CD14-positive monocyte (primary cell): ENCODE results near the gene SNRNP27. TPM values are rescaled to one million over a fixed set of nuclear protein-coding genes. Genes with fewer than 3 reads are reported as not detected.

Source experiments
- DNase-seq, 3 donors: peaks; one replicate each; pipeline ENCODE4 v3.0.0-alpha.2; 2011 to 2022
- H2AFZ ChIP-seq: 2 replicates; pipeline ENCODE4 v1.6.0; 2012; ENCODE audit warnings: mild to moderate bottlenecking, low read depth, low read length, inconsistent platforms; ENCODE audit not compliant: insufficient read depth, poor library complexity, severe bottlenecking
- H3K27ac ChIP-seq, 2 donors: 1 replicate in 1 of 2; 2 replicates in 1 of 2; pipeline ENCODE4 v1.5.1; 2012 to 2013; ENCODE audit warnings: low read length in 2 of 2, control low read depth in 1 of 2, inconsistent platforms in 1 of 2, low read depth in 1 of 2, mild to moderate bottlenecking in 1 of 2
- H3K27me3 ChIP-seq, 2 donors: one replicate each; pipeline versions ENCODE4 v1.6.0 to v1.6.1; 2011 to 2013; ENCODE audit warnings: low read length in 2 of 2; ENCODE audit not compliant: control insufficient read depth in 2 of 2, insufficient read depth in 2 of 2
- H3K36me3 ChIP-seq, 2 donors: replicated peaks in 1 of 2; 1 replicate in 1 of 2; 2 replicates in 1 of 2; pipeline versions ENCODE4 v1.5.1 to v1.6.1; 2012 to 2013; ENCODE audit warnings: low read length in 2 of 2, control low read depth in 1 of 2, inconsistent platforms in 1 of 2, mild to moderate bottlenecking in 1 of 2; ENCODE audit not compliant: insufficient read depth in 2 of 2, control insufficient read depth in 1 of 2
- H3K4me1 ChIP-seq, 2 donors: 1 replicate in 1 of 2; 2 replicates in 1 of 2; pipeline versions ENCODE4 v1.5.1 to v1.6.1; 2012 to 2013; ENCODE audit warnings: low read length in 2 of 2, control low read depth in 1 of 2, inconsistent platforms in 1 of 2, mild to moderate bottlenecking in 1 of 2, moderate library complexity in 1 of 2; ENCODE audit not compliant: insufficient read depth in 2 of 2, control insufficient read depth in 1 of 2
- H3K4me2 ChIP-seq: replicated peaks from 2 replicates; pipeline ENCODE3; 2012; ENCODE audit warnings: low read length, moderate library complexity, mild to moderate bottlenecking; ENCODE audit not compliant: poor library complexity, severe bottlenecking; ENCODE audit errors: extremely low read depth
- H3K4me3 ChIP-seq, 3 experiments: fragments of 200-600 bp in 1 of 3; sonication (generic) in 1 of 3; replicated peaks in 1 of 3; 1 replicate in 2 of 3; 2 replicates in 1 of 3; pipeline ENCODE4 v1.5.1; 2011 to 2013; ENCODE audit warnings: low read length in 3 of 3, mild to moderate bottlenecking in 3 of 3, control low read depth in 2 of 3, low read depth in 2 of 3, inconsistent platforms in 1 of 3, moderate library complexity in 1 of 3
- H3K79me2 ChIP-seq: 2 replicates; pipeline ENCODE4 v1.6.0; 2012; ENCODE audit warnings: mild to moderate bottlenecking, control low read depth, inconsistent platforms, low read length, moderate library complexity; ENCODE audit not compliant: insufficient read depth
- H3K9ac ChIP-seq: 2 replicates; pipeline ENCODE4 v1.6.0; 2017; ENCODE audit warnings: low read length, mild to moderate bottlenecking; ENCODE audit not compliant: insufficient read depth, poor library complexity, severe bottlenecking
- H3K9me3 ChIP-seq, 2 donors: replicated peaks in 1 of 2; 1 replicate in 1 of 2; 2 replicates in 1 of 2; pipeline versions ENCODE4 v1.5.1 to v1.6.1; 2012 to 2013; ENCODE audit warnings: low read length in 2 of 2, control low read depth in 1 of 2; ENCODE audit not compliant: control insufficient read depth in 1 of 2, insufficient read depth in 1 of 2
- H4K20me1 ChIP-seq: 2 replicates; pipeline ENCODE4 v1.6.0; 2012; ENCODE audit warnings: mild to moderate bottlenecking, low read length, control low read depth, moderate library complexity; ENCODE audit not compliant: insufficient read depth
- H3K27ac Mint-ChIP-seq, 7 donors: one replicate each; pipeline ENCODE4 v1.8.0; 2020; ENCODE audit warnings: mild to moderate bottlenecking in 7 of 7, mixed read lengths in 7 of 7, moderate library complexity in 6 of 7, inconsistent platforms in 2 of 7
- H3K27me3 Mint-ChIP-seq, 3 donors: one replicate each; pipeline ENCODE4 v1.8.0; 2021 to 2022; ENCODE audit warnings: low read depth in 3 of 3, mild to moderate bottlenecking in 3 of 3, mixed read lengths in 3 of 3, moderate library complexity in 3 of 3, inconsistent platforms in 1 of 3
- H3K36me3 Mint-ChIP-seq, 2 donors: one replicate each; pipeline ENCODE4 v1.8.0; 2020; ENCODE audit warnings: mixed read lengths in 2 of 2, inconsistent platforms in 1 of 2, mild to moderate bottlenecking in 1 of 2
- H3K4me1 Mint-ChIP-seq: one replicate; pipeline ENCODE4 v1.8.0; 2020; ENCODE audit warnings: mild to moderate bottlenecking, mixed read lengths
- H3K4me3 Mint-ChIP-seq, 2 donors: one replicate each; pipeline ENCODE4 v1.8.0; 2020; ENCODE audit warnings: mild to moderate bottlenecking in 2 of 2, mixed read lengths in 2 of 2, moderate library complexity in 1 of 2
- H3K9me3 Mint-ChIP-seq, 7 donors: one replicate each; pipeline ENCODE4 v1.8.0; 2020 to 2022; ENCODE audit warnings: mixed read lengths in 7 of 7, mild to moderate bottlenecking in 6 of 7, moderate library complexity in 6 of 7, inconsistent platforms in 2 of 7
- CTCF ChIP-seq: fragments of 200-600 bp; IDR thresholded peaks from one replicate; pipeline ENCODE4 v1.8.0; 2022; ENCODE audit warnings: antibody characterized with exemption, mild to moderate bottlenecking
- WGBS: methylation state at CpG from one replicate; pipeline ENCODE4 v1.1.5; 2013; ENCODE audit warnings: missing lambda C conversion rate; ENCODE audit not compliant: insufficient coverage; 5-methylcytosine and 5-hydroxymethylcytosine counted together
- intact Hi-C, 2 donors: fragments of 100-400 bp; cut with micrococcal nuclease; formaldehyde crosslinking; loops; one replicate each; pipeline versions ENCODE4 v1.15.0 to v1.15.1; 2023
- polyA plus RNA-seq, 3 donors: library from polyadenylated mRNA; depleted of rRNA in 1 of 3; unstranded in 2 of 3; stranded (reverse) in 1 of 3; fragments of 300-500 nt in 2 of 3; fragments of >200 nt in 1 of 3; fragmentation: Illumina TruSeq in 2 of 3; gene quantifications; 1 replicate in 2 of 3; 2 replicates in 1 of 3; pipeline ENCODE4 v1.2.3, GENCODE V29; 2012 to 2021

The SNRNP27 gene
- polyA plus RNA-seq, 3 donors: 15.6 to 54.8 (median 47.4) TPM

GRCh38 chr2:69858261-69858660 lies 35.5 kb upstream of the SNRNP27 start:
- no peak overlapping the region for H3K27ac Mint-ChIP-seq
- no peak overlapping the region for H3K9ac ChIP-seq
- no peak overlapping the region for H3K27ac ChIP-seq
- no peak overlapping the region for H2AFZ ChIP-seq
- peaks cover 1% of the 10 kb centered on the region for H3K4me1 Mint-ChIP-seq
- peaks cover 0 to 5% of the 10 kb centered on the region in 2 donors for H3K4me1 ChIP-seq
- intact Hi-C loops: no loop called here
- no peak overlapping the region for H3K4me3 Mint-ChIP-seq
- H3K36me3 ChIP-seq: peaks cover 23 to 70% of the 10 kb centered on the region in 2 donors
- H3K36me3 Mint-ChIP-seq: peaks cover 28 to 31% of the 10 kb centered on the region in 2 donors
- no peak overlapping the region for H3K4me3 ChIP-seq
- DNase-seq: no peak
- H3K27me3 Mint-ChIP-seq: no peaks in the 10 kb centered on the region
- WGBS: 100% methylated on average over 1 of the region's 2 CpGs
- no peaks in the 10 kb centered on the region for H3K27me3 ChIP-seq
- no peaks in the 10 kb centered on the region for H3K79me2 ChIP-seq
- H3K9me3 Mint-ChIP-seq: no peaks in the 10 kb centered on the region
- no peak overlapping the region for H3K4me2 ChIP-seq
- H3K9me3 ChIP-seq: no peaks in the 10 kb centered on the region
- H4K20me1 ChIP-seq: no peaks in the 10 kb centered on the region
- no peak for TF ChIP-seq CTCF

GRCh38 chr2:69863298-69863697 lies 30.5 kb upstream of the SNRNP27 start:
- peaks cover 52 to 86% of the 10 kb centered on the region in 2 donors for H3K36me3 ChIP-seq
- H3K4me3 ChIP-seq: no peak overlapping the region
- no peaks in the 10 kb centered on the region for H4K20me1 ChIP-seq
- Mint-ChIP-seq H3K27ac (no peak overlapping the region), H3K36me3 (peaks cover 47 to 54% of the 10 kb centered on the region in 2 donors), H3K4me1 (no peaks in the 10 kb centered on the region), H3K4me3 (no peak overlapping the region), H3K9me3 (no peaks in the 10 kb centered on the region), H3K27me3 (no peaks in the 10 kb centered on the region)
- intact Hi-C loops: no loop called here
- H3K4me1 ChIP-seq: no peaks in the 10 kb centered on the region
- no peak for TF ChIP-seq CTCF
- H3K9ac ChIP-seq: no peak overlapping the region
- DNase-seq: no peak
- no peaks in the 10 kb centered on the region for H3K27me3 ChIP-seq
- no CpG with 5 or more reads among the region's 1 CpG for WGBS
- no peak overlapping the region for H3K27ac ChIP-seq
- no peak overlapping the region for H2AFZ ChIP-seq
- H3K79me2 ChIP-seq: no peaks in the 10 kb centered on the region
- no peak overlapping the region for H3K4me2 ChIP-seq
- no peaks in the 10 kb centered on the region for H3K9me3 ChIP-seq
